IMR-90 (cell line): ENCODE results near the gene TRIM33. TPM values are rescaled to one million over a fixed set of nuclear protein-coding genes. Genes with fewer than 3 reads are reported as not detected.

ENCODE experiments used
- ATAC-seq: fragments of 200-7000 bp; cut with Tn5 transposase; 2 replicates; pipeline ENCODE4 v1.9.1; 2020; ENCODE audit warnings: low read depth, mild to moderate bottlenecking, moderate library complexity
- BruUV-seq: library from RNA; stranded (reverse); fragments of 400-500 nt; replicated peaks from 2 replicates; lab custom pipeline; 2021; lab: Mats Ljungman, UMichigan
- CTCF ChIA-PET: fragments of 300-600 bp; formaldehyde crosslinking; extraction: SDS; loops from one replicate; lab custom pipeline; 2021; ENCODE audit warnings: antibody characterized with exemption; lab: Yijun Ruan, JAX
- POLR2A ChIA-PET: fragments of 300-600 bp; sonication (Branson Sonifier 250); formaldehyde crosslinking; loops from one replicate; lab custom pipeline; 2022; ENCODE audit warnings: antibody characterized with exemption; ENCODE audit not compliant: unreplicated experiment; lab: Charles Lee
- DNase-seq: peaks from one replicate; pipeline ENCODE4 v3.0.0; 2013
- H2AFZ ChIP-seq: replicated peaks from 2 replicates; pipeline ENCODE3; 2013; ENCODE audit warnings: low read length, mild to moderate bottlenecking; ENCODE audit not compliant: poor library complexity
- H2AK5ac ChIP-seq: 2 replicates; pipeline ENCODE4 v1.6.1; 2013; ENCODE audit warnings: low read depth, low read length, inconsistent platforms
- H2AK9ac ChIP-seq: replicated peaks from 2 replicates; pipeline ENCODE3; 2013; ENCODE audit warnings: mild to moderate bottlenecking, low read depth, low read length, moderate library complexity; ENCODE audit not compliant: poor library complexity
- H2BK120ac ChIP-seq: 2 replicates; pipeline ENCODE4 v1.6.1; 2013; ENCODE audit warnings: low read depth, low read length, inconsistent platforms
- H2BK15ac ChIP-seq: 3 replicates; pipeline ENCODE4 v1.6.1; 2013; ENCODE audit warnings: low read depth, low read length, inconsistent platforms
- H2BK20ac ChIP-seq: 2 replicates; pipeline ENCODE4 v1.6.1; 2013; ENCODE audit warnings: low read depth, mild to moderate bottlenecking, inconsistent platforms, low read length, moderate library complexity
- H2BK5ac ChIP-seq: 2 replicates; pipeline ENCODE4 v1.6.1; 2013; ENCODE audit warnings: mild to moderate bottlenecking, low read depth, low read length, inconsistent platforms; ENCODE audit not compliant: poor library complexity, severe bottlenecking
- H3K14ac ChIP-seq: replicated peaks from 2 replicates; pipeline ENCODE4 v1.6.1; 2013; ENCODE audit warnings: low read depth, low read length, inconsistent platforms
- H3K18ac ChIP-seq: 2 replicates; pipeline ENCODE4 v1.6.1; 2013; ENCODE audit warnings: low read depth, low read length, control low read depth
- H3K23ac ChIP-seq: 2 replicates; pipeline ENCODE4 v1.6.1; 2013; ENCODE audit warnings: low read depth, low read length, inconsistent platforms
- H3K27ac ChIP-seq: 2 replicates; pipeline ENCODE4 v1.5.1; 2013; ENCODE audit warnings: mild to moderate bottlenecking, control low read depth, low read length; ENCODE audit not compliant: insufficient read depth
- H3K27me3 ChIP-seq: 2 replicates; pipeline ENCODE4 v1.6.1; 2013; ENCODE audit warnings: low read length; ENCODE audit not compliant: control insufficient read depth, insufficient read depth
- H3K36me3 ChIP-seq: 2 replicates; pipeline ENCODE4 v1.6.1; 2013; ENCODE audit warnings: low read length, mixed read lengths; ENCODE audit not compliant: control insufficient read depth, insufficient read depth
- H3K4ac ChIP-seq: 2 replicates; pipeline ENCODE4 v1.6.1; 2013; ENCODE audit warnings: low read depth, low read length, inconsistent platforms
- H3K4me1 ChIP-seq: 2 replicates; pipeline ENCODE4 v1.6.1; 2013; ENCODE audit warnings: low read length, mixed read lengths; ENCODE audit not compliant: control insufficient read depth, insufficient read depth
- H3K4me2 ChIP-seq: 2 replicates; pipeline ENCODE4 v1.6.1; 2013; ENCODE audit warnings: low read depth, mild to moderate bottlenecking, control low read depth, low read length, moderate library complexity
- H3K4me3 ChIP-seq: 2 replicates; pipeline ENCODE4 v1.5.1; 2013; ENCODE audit warnings: low read depth, mild to moderate bottlenecking, control low read depth, low read length, moderate library complexity; ENCODE audit not compliant: insufficient read depth
- H3K56ac ChIP-seq: 2 replicates; pipeline ENCODE4 v1.6.1; 2013; ENCODE audit warnings: low read length, inconsistent platforms; ENCODE audit not compliant: insufficient read depth; ENCODE audit errors: extremely low read depth
- H3K79me1 ChIP-seq, 2 experiments: 2 replicates each; pipeline ENCODE4 v1.6.1; 2013; ENCODE audit warnings: low read length in 2 of 2, inconsistent platforms in 1 of 2, low read depth in 1 of 2
- H3K9ac ChIP-seq: 2 replicates; pipeline ENCODE4 v1.6.1; 2013; ENCODE audit warnings: low read depth, low read length, control low read depth
- H3K9me1 ChIP-seq: 2 replicates; pipeline ENCODE4 v1.6.1; 2013; ENCODE audit warnings: low read length, inconsistent platforms; ENCODE audit not compliant: insufficient read depth
- H3K9me3 ChIP-seq: 2 replicates; pipeline ENCODE4 v1.6.1; 2013; ENCODE audit warnings: low read length; ENCODE audit not compliant: control insufficient read depth, insufficient read depth
- H4K20me1 ChIP-seq: 2 replicates; pipeline ENCODE4 v1.6.1; 2013; ENCODE audit warnings: low read length, inconsistent platforms; ENCODE audit not compliant: insufficient read depth
- H4K5ac ChIP-seq: 2 replicates; pipeline ENCODE4 v1.6.1; 2013; ENCODE audit warnings: mild to moderate bottlenecking, low read depth, low read length, control low read depth
- H4K8ac ChIP-seq, 2 experiments: 2 replicates each; pipeline ENCODE4 v1.6.1; 2013; ENCODE audit warnings: low read depth in 2 of 2, low read length in 2 of 2, control low read depth in 1 of 2, inconsistent platforms in 1 of 2
- H4K91ac ChIP-seq: 2 replicates; pipeline ENCODE4 v1.6.1; 2013; ENCODE audit warnings: low read depth, low read length, inconsistent platforms; ENCODE audit not compliant: insufficient read depth
- CEBPB ChIP-seq: IDR thresholded peaks from 2 replicates; pipeline ENCODE4 v1.6.1; 2012; ENCODE audit warnings: low read depth, low read length, improper control_type of control experiment
- POLR2A ChIP-seq: IDR thresholded peaks from 2 replicates; pipeline ENCODE4 v1.6.1; 2012; ENCODE audit warnings: mild to moderate bottlenecking, low read depth, low read length
- RFX5 ChIP-seq: IDR thresholded peaks from 2 replicates; pipeline ENCODE4 v1.8.0; 2012; ENCODE audit warnings: low read depth, mild to moderate bottlenecking, low read length, moderate library complexity
- WGBS, 2 experiments: methylation state at CpG; one replicate each; pipeline versions ENCODE4 v1.1.5 to v1.1.7; 2013; ENCODE audit warnings: missing lambda C conversion rate in 2 of 2; ENCODE audit not compliant: insufficient read length in 1 of 2; ENCODE audit errors: extremely low coverage in 2 of 2; 5-methylcytosine and 5-hydroxymethylcytosine counted together
- dilution Hi-C: fragments of 300-500 bp; cut with HindIII; formaldehyde crosslinking; loops from one replicate; pipeline ENCODE4 v1.14.3; 2018; ENCODE audit warnings: low sequenced_read_pairs; ENCODE audit not compliant: unreplicated experiment
- in situ Hi-C: fragments of 300-500 bp; cut with MboI; formaldehyde crosslinking; loops from 3 replicates; pipeline ENCODE4 v1.14.3; 2019; ENCODE audit warnings: low sequenced_read_pairs, inconsistent platforms, mixed read lengths
- intact Hi-C: fragments of 100-400 bp; cut with micrococcal nuclease; formaldehyde crosslinking; loops from 2 replicates; pipeline ENCODE4 v1.10.0; 2022
- polyA plus RNA-seq, 3 experiments: library from polyadenylated mRNA; depleted of rRNA; stranded (reverse); fragments of >200 nt; gene quantifications; 2 replicates each; pipeline ENCODE4 v1.2.3, GENCODE V29; 2012; ENCODE audit warnings: low replicate concordance in 1 of 3
- total RNA-seq: library from RNA; depleted of rRNA; stranded (reverse); fragments of >200 nt; gene quantifications from 2 replicates; pipeline ENCODE4 v1.2.3, GENCODE V29; 2012

Gene TRIM33
- total and polyA plus RNA-seq, 2 of the 4 experiments (the other 2 are of a cell fraction): 9.5 to 40.1 TPM

- H3K9ac ChIP-seq: no peak overlapping the region
- no peak overlapping the region for H3K23ac ChIP-seq
- no peaks in the 10 kb centered on the region for H3K9me1 ChIP-seq
- in situ Hi-C loops: no loop called here
- intact Hi-C loops: no loop called here
- no peaks in the 10 kb centered on the region for H4K20me1 ChIP-seq
- H3K4me2 ChIP-seq: no peak overlapping the region
- H2AK9ac ChIP-seq: no peak overlapping the region
- ATAC-seq (no peak), DNase-seq (no peak)
- no peaks in the 10 kb centered on the region for H3K9me3 ChIP-seq
- no peak overlapping the region for H3K4me3 ChIP-seq
- no peak overlapping the region for H4K91ac ChIP-seq
- H3K4ac ChIP-seq: no peak overlapping the region
- no peaks in the 10 kb centered on the region for H3K4me1 ChIP-seq
- H3K79me1 ChIP-seq: no peaks in the 10 kb centered on the region
- no peak overlapping the region for H4K5ac ChIP-seq
- no peak overlapping the region for H2BK15ac ChIP-seq
- H4K8ac ChIP-seq: no peak overlapping the region
- dilution Hi-C loops: no loop called here
- no peaks in the 10 kb centered on the region for H3K36me3 ChIP-seq
- H3K14ac ChIP-seq: no peak overlapping the region
- H3K27me3 ChIP-seq: no peaks in the 10 kb centered on the region
- ChIA-PET CTCF (no interaction called here), POLR2A (no interaction called here)
- no peak overlapping the region for H2AK5ac ChIP-seq
- H3K27ac ChIP-seq: no peak overlapping the region
- H2BK120ac ChIP-seq: no peak overlapping the region
- no peak for TF ChIP-seq RFX5
- no peak for TF ChIP-seq POLR2A
- TF ChIP-seq CEBPB: no peak
- H3K56ac ChIP-seq: no peak overlapping the region
- H2BK20ac ChIP-seq: no peak overlapping the region
- H2BK5ac ChIP-seq: no peak overlapping the region
- H2AFZ ChIP-seq: no peak overlapping the region
- no TSS peak for BruUV-seq
- no peak overlapping the region for H3K18ac ChIP-seq
- no CpG with 5 or more reads among the region's 2 CpGs for WGBS, 2 experiments
Measured at GRCh38 chr1:114530224-114530623, 19.2 kb upstream of the TRIM33 start.
